ENCODE measurements around the gene TANC1. TPM values are rescaled to one million over a fixed set of nuclear protein-coding genes. Genes with fewer than 3 reads are reported as not detected.

The TANC1 gene
- polyA plus RNA-seq, 1 donor (not counting 4 experiments of a cell fraction or from before 2014, with no cell fraction given), result 33.5 TPM

DNA sequence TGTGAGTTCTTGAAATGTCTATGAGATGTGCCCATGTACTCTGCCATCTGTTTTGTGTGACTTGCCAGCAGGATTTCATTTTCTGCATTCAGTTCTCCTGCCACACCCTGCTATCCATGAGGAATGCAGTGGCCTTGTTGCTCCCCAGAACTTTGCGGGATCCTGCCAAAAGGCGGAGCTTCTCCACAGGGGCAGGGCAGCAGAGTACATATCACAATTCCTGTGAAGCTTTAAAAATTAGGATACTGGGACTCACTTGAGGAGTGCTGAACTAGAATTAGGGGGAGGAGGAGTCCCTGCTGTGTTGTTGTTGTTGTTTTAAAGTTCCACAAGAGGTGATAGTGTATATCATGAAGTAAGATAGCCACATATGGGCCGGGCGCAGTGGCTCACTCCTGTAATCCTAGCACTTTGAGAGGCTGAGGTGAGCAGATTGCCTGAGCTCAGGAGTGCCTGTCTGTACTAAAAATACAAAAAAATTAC is 76.4 kb downstream of the TANC1 start:
- no peaks in the 10 kb centered on the region for H4K20me1 ChIP-seq (ENCODE audit: control insufficient read depth, extremely low read depth, insufficient read depth, low read length)
- no peak overlapping the region for H2AFZ ChIP-seq (ENCODE audit: control insufficient read depth, low read length)
- DNase-seq (ENCODE audit: low read depth, low spot score) (no peak), FAIRE-seq (no peak)
- peaks cover 68% of the 10 kb centered on the region for H3K79me2 ChIP-seq (ENCODE audit: control insufficient read depth, insufficient read depth, low read length)
- H3K9ac ChIP-seq (ENCODE audit: control insufficient read depth, extremely low read depth, insufficient read depth, low read length), result peak overlapping the region; percentile 48
- peak overlapping the region in 2 of 3 experiments; percentile 17 to 26 for H3K4me3 ChIP-seq (ENCODE audit: control insufficient read depth in 2 of 3, extremely low read depth in 1 of 3, insufficient read depth in 2 of 3, low read depth in 1 of 3, low read length in 3 of 3)
- no peak for TF ChIP-seq EZH2 (IDR thresholded peaks at IDR 0.05; ENCODE audit: low read length)
- TF ChIP-seq, protein P1, sequence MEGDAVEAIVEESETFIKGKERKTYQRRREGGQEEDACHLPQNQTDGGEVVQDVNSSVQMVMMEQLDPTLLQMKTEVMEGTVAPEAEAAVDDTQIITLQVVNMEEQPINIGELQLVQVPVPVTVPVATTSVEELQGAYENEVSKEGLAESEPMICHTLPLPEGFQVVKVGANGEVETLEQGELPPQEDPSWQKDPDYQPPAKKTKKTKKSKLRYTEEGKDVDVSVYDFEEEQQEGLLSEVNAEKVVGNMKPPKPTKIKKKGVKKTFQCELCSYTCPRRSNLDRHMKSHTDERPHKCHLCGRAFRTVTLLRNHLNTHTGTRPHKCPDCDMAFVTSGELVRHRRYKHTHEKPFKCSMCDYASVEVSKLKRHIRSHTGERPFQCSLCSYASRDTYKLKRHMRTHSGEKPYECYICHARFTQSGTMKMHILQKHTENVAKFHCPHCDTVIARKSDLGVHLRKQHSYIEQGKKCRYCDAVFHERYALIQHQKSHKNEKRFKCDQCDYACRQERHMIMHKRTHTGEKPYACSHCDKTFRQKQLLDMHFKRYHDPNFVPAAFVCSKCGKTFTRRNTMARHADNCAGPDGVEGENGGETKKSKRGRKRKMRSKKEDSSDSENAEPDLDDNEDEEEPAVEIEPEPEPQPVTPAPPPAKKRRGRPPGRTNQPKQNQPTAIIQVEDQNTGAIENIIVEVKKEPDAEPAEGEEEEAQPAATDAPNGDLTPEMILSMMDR (optimal IDR thresholded peaks at IDR 0.05 in 1 of 3, IDR thresholded peaks at IDR 0.05 in 1 of 3, conservative IDR thresholded peaks at IDR 0.05 in 1 of 3; ENCODE audit: extremely low read depth in 1 of 3, insufficient read depth in 2 of 3, low read length in 3 of 3), result no peak
- no peaks in the 10 kb centered on the region for H3K9me3 ChIP-seq (ENCODE audit: control insufficient read depth, low read depth, low read length)
- peaks cover 4 to 9% of the 10 kb centered on the region in 2 experiments for H3K36me3 ChIP-seq (ENCODE audit: control insufficient read depth in 2 of 2, extremely low read depth in 1 of 2, insufficient read depth in 2 of 2, low read length in 2 of 2)
- peak overlapping the region; percentile 76 for H3K4me2 ChIP-seq (ENCODE audit: control insufficient read depth, extremely low read depth, insufficient read depth, low read depth, low read length)
- H3K9me1 ChIP-seq (ENCODE audit: control insufficient read depth, extremely low read depth, insufficient read depth, low read length), result no peaks in the 10 kb centered on the region
- peaks cover 60% of the 10 kb centered on the region for H3K4me1 ChIP-seq (ENCODE audit: control insufficient read depth, extremely low read depth, insufficient read depth, low read length)
- H3K27me3 ChIP-seq (ENCODE audit: control insufficient read depth, extremely low read depth, insufficient read depth, low read length), result no peaks in the 10 kb centered on the region
- dilution Hi-C loops (cut with MboI; ENCODE audit: extremely low pct_ligation_motif_present, low sequenced_read_pairs), result no loop called here
- peak overlapping the region; percentile 72 for H3K27ac ChIP-seq (ENCODE audit: control insufficient read depth, insufficient read depth, low read length)

DNA sequence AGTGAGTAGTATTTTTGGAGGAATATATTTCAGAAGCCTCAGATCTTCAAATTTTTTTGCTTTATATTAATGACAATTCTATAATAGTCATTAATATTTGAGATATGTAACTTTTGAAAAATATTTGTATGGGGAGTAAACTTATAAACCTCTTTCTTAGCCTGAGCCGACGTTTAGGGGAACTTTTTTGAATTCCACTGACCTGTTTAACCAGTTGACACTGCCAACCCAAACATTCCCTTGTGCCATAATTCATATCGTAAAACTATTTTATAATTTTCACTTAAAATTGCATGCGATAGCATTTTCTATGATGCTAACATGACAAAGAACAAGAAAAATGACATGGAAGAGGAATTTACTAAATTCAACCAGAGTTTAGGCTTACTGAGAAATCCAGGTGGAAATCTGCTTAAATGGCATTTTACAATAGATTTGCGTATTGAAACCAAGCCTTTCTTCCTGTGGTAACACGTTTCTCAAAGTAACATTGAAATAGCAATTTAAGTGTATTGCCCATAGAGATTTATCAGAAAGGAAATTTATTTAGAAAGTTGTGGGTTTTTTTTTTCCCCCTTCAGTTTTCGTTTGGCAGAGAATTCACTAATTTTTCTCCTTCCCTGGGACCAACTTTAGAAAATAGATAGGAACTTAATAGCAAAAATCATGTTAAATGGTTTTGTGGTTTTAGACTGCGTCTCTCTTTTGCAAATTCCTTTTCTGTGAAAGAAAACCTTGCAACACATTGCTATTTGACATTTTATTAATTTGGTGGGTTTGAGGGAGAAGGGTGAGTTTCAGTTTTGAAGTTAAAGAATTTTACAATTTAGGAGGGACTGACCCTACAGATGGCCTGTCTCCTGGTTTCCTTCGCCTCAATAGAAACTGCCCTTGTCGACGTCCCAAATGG is 77.4 kb downstream of the TANC1 start:
- no peaks in the 10 kb centered on the region for H4K20me1 ChIP-seq (ENCODE audit: control insufficient read depth, extremely low read depth, insufficient read depth, low read length)
- peaks cover 60% of the 10 kb centered on the region for H3K4me1 ChIP-seq (ENCODE audit: control insufficient read depth, extremely low read depth, insufficient read depth, low read length)
- H2AFZ ChIP-seq (ENCODE audit: control insufficient read depth, low read length), result no peak overlapping the region
- no peaks in the 10 kb centered on the region for H3K9me3 ChIP-seq (ENCODE audit: control insufficient read depth, low read depth, low read length)
- H3K4me2 ChIP-seq (ENCODE audit: control insufficient read depth, extremely low read depth, insufficient read depth, low read depth, low read length), result peak overlapping the region; percentile 76
- H3K27me3 ChIP-seq (ENCODE audit: control insufficient read depth, extremely low read depth, insufficient read depth, low read length), result no peaks in the 10 kb centered on the region
- peak overlapping the region; percentile 48 for H3K9ac ChIP-seq (ENCODE audit: control insufficient read depth, extremely low read depth, insufficient read depth, low read length)
- peaks cover 4 to 9% of the 10 kb centered on the region in 2 experiments for H3K36me3 ChIP-seq (ENCODE audit: control insufficient read depth in 2 of 2, extremely low read depth in 1 of 2, insufficient read depth in 2 of 2, low read length in 2 of 2)
- DNase-seq (ENCODE audit: low read depth, low spot score), result no peak
- TF ChIP-seq, protein P1 (optimal IDR thresholded peaks at IDR 0.05 in 1 of 3, IDR thresholded peaks at IDR 0.05 in 1 of 3, conservative IDR thresholded peaks at IDR 0.05 in 1 of 3; ENCODE audit: extremely low read depth in 1 of 3, insufficient read depth in 2 of 3, low read length in 3 of 3), result no peak
- no peak for TF ChIP-seq EZH2 (IDR thresholded peaks at IDR 0.05; ENCODE audit: low read length)
- peak overlapping the region in 2 of 3 experiments; percentile 8 to 15 for H3K4me3 ChIP-seq (ENCODE audit: control insufficient read depth in 2 of 3, extremely low read depth in 1 of 3, insufficient read depth in 2 of 3, low read depth in 1 of 3, low read length in 3 of 3)
- H3K9me1 ChIP-seq (ENCODE audit: control insufficient read depth, extremely low read depth, insufficient read depth, low read length), result no peaks in the 10 kb centered on the region
- dilution Hi-C loops (cut with MboI; ENCODE audit: extremely low pct_ligation_motif_present, low sequenced_read_pairs), result no loop called here
- peaks cover 74% of the 10 kb centered on the region for H3K79me2 ChIP-seq (ENCODE audit: control insufficient read depth, insufficient read depth, low read length)
- FAIRE-seq, result no peak
- peak overlapping the region; percentile 72 for H3K27ac ChIP-seq (ENCODE audit: control insufficient read depth, insufficient read depth, low read length)
